GM12865 (cell line): ENCODE results near the gene COL9A1.
"Not testable (repeated sequence)": the region's sequence is repeated elsewhere in the genome, so short reads cannot be mapped to it uniquely, and the experiment has no call there.

Experiments used
- DNase-seq: peaks from one replicate; pipeline ENCODE4 v3.0.0; 2010; ENCODE audit warnings: low read depth
- H3K4me3 ChIP-seq: 2 replicates; pipeline ENCODE4 v1.5.1; 2011; ENCODE audit warnings: mild to moderate bottlenecking, low read depth, low read length, control low read depth
- TF ChIP-seq, protein P1 (sequence below): IDR thresholded peaks from 2 replicates; pipeline ENCODE4 v1.5.1; 2011; ENCODE audit warnings: low read length, control low read depth, low read depth, inconsistent platforms; ENCODE audit not compliant: insufficient read depth; ENCODE audit errors: missing control alignments

The COL9A1 gene

DNA sequence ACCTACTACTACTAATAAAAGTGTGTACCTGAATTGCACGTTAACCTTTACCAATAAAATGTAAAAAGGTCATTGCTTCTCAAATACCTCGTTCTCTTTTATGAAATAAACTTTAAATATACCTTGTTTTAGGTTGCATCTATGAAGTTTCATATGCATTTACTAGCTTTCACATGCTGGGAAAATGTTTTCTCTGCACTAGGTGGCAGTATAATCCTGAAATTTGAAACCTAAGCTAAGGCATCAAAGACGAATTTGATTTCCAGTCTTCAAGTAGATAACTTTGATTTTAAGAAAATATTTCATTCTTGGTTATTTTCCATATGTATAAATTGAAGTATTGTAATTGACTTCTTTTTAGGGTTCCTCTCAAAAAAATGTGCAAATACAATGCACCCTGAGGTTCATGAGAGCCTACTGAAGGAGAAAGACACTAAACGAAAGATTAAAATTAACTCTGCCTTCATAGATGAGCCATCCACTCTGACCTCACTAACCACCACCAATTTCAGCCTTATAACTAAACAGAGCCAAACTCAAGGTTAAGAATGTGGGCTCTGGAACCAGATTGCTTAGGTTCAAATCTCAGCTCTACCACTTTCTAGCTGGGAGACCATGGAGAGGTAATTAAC, 7.3 kb upstream of the COL9A1 start:
- no peak overlapping the region for H3K4me3 ChIP-seq
- TF ChIP-seq, protein P1, sequence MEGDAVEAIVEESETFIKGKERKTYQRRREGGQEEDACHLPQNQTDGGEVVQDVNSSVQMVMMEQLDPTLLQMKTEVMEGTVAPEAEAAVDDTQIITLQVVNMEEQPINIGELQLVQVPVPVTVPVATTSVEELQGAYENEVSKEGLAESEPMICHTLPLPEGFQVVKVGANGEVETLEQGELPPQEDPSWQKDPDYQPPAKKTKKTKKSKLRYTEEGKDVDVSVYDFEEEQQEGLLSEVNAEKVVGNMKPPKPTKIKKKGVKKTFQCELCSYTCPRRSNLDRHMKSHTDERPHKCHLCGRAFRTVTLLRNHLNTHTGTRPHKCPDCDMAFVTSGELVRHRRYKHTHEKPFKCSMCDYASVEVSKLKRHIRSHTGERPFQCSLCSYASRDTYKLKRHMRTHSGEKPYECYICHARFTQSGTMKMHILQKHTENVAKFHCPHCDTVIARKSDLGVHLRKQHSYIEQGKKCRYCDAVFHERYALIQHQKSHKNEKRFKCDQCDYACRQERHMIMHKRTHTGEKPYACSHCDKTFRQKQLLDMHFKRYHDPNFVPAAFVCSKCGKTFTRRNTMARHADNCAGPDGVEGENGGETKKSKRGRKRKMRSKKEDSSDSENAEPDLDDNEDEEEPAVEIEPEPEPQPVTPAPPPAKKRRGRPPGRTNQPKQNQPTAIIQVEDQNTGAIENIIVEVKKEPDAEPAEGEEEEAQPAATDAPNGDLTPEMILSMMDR, result peak; percentile 40
- DNase-seq, result peak; percentile 52

DNA sequence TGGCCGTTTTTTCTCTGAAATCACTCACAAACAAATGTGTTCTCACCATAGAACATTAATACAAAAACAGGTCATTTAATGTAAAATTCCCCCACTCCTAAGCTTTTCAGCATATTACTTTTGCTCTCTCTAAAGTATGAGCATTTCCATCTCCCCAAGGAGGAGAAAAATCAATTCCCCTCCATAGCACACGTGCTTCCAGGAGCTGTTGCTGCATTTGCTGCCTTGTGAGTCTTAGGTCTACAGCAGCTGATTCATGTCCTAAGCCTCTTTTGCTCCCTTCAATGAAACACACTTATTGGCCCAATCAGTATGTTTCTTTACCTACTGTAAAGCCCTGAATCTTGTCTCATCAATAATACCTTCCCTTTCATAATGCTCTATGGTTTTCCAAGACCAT, 6.4 kb upstream of the COL9A1 start:
- TF ChIP-seq, protein P1, result no peak
- no peak overlapping the region for H3K4me3 ChIP-seq
- DNase-seq, result no peak

DNA sequence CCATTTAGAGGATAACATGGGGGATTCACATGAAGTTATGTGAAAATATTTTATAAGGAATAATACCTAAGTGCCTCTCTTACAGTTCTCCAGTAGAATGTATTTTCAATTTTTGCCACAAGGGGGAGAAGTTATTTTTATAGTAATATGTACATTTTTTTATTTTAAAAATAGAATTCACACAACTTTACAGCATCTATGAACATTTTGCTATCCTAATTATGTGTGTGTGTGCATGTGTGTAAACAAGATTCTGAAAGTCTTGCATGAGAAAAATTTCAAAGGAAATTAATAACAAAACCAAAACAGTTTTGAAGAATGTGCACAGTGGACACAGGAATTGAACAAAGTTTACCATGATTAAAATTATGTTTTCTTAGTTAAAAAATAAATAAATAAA, 5.3 kb upstream of the COL9A1 start:
- H3K4me3 ChIP-seq, DNase-seq: not testable (repeated sequence)

DNA sequence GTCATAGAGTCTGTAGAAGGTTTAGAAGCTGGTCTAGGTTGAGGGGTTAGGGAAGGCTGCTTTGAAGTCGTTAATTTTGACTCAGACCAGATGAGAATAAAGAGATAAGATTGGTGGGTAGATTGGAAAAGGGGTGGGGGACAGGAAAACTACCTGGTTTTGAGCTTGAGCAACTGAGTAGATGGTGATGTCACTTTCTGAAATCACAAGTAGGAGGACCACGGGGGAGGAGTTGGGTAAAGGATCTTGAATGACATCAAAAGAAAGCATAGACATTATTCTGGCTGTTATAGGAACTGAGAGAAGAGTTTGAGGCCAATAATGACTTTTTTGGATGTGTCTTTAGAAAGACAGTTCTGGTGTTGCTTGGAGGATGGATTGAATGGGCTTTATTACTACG, 4.1 kb upstream of the COL9A1 start:
- no peak for DNase-seq
- TF ChIP-seq, protein P1, result no peak
- H3K4me3 ChIP-seq, result no peak overlapping the region

DNA sequence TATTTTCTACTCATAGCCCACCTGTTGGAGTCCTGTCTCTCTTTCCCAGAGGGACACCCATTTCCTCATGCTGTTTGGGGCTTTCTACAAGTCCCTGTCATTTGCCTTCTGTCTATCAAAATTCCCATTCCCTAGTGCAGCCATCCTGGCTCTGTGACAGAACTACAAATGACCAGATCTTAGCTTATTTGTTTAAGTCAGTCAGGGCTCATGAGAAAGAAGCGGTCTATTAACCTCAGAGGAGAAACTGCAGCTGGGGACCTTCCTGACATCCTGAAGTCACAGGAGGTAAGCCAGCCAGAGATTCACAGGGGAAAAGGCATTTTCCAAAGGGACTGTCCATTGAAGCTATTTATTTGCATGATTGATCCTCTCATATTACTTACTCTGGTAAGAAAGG, 1.7 kb upstream of the COL9A1 start:
- TF ChIP-seq, protein P1, result no peak

DNA sequence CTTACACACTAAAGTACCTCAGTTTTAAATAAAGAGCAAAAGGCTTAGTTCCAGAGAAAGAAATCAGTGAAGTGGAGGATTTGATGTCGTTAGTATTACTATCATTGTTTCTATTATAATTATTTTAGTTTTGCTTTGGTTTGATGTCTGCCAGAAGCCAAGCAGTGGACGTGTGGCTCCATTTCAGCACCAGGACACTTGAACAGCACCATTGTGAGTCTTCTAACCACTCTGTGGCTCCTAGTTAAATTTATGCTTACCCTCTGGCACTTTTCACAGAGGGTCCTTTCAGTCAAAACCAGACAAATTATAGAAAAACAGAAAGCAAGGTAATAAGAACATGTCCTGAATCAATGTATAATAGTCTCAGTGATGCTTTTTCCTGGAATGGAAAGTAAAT, 3.4 kb downstream of the COL9A1 start:
- no peak overlapping the region for H3K4me3 ChIP-seq
- TF ChIP-seq, protein P1, result no peak
- DNase-seq, result peak; percentile 16

More for the DNA sequence above, 1.7 kb upstream of the COL9A1 start:
- DNase-seq, result no peak
- no peak overlapping the region for H3K4me3 ChIP-seq

DNA sequence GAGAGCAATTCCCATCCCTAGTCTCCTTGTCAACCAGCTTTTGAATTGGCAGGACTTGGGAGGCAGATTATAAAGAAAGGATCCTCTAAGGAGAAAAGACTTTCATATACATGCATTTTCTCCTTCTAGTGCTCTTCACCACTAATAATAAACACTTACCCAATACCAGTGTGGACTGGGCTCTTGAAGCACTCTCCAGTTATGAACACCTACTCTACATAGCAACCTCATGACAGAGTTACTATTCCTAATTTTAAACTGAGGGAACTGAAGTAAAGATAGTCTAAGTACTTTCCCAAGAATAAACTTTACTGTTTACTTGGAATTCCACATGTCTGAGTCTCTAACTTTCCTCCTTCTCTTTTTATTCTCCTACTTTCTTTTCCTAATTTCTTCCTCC, 4.8 kb downstream of the COL9A1 start:
- TF ChIP-seq, protein P1, result no peak
- DNase-seq, result no peak
- no peak overlapping the region for H3K4me3 ChIP-seq
